ENCODE measurements around the gene RUVBL1.

The RUVBL1 gene

GRCh38 chr3:128113817-128114794 is 9.5 kb downstream of the RUVBL1 start:
- Mint-ChIP-seq H3K9me3 (no peaks in the 10 kb centered on the region), H3K4me3 (no peak overlapping the region), H3K27ac (peak overlapping the region; percentile 80), H3K36me3 (peaks cover 51% of the 10 kb centered on the region), H3K4me1 (peaks cover 40% of the 10 kb centered on the region), H3K27me3 (no peaks in the 10 kb centered on the region)
- CTCF ChIA-PET = interaction anchor here (1.4 to 2.8 kb wide), 2 partner anchors 9 to 19 kb away, joined by 4 to 11 read pairs; partner anchors contain the start of gene RUVBL1
- DNase-seq = no peak

DNA sequence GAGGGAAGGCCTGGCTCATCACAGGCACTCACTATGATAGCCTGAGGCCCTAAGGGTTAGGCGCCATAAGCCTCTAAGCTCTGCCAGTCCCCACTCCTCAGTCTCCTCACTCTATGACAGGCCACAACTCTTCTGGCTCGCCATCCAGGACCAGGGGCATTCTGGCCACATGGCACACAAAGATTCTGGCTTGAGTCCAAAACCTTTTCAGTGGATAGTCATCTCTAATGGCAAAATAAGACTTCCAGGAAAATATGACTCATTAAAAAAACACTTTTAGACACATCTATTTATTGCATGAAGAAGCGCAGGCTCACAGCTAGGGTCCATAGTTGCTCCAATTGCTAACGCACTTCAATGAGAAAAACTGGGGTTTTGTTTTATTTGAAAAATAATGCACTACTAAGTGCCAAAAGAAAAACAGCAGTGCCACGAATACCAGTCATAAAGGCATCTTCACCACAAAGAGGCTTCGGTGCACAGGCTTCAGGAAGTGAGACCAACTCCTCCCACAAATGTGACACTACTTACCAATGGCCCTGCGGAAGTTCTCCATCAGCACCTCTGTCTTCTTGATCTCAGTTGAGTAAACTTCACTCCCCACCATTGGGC is 11.1 kb downstream of the RUVBL1 start:
- DNase-seq = peak; percentile 56
- Mint-ChIP-seq H3K9me3 (no peaks in the 10 kb centered on the region), H3K27me3 (no peaks in the 10 kb centered on the region), H3K4me3 (no peak overlapping the region), H3K27ac (peak overlapping the region; percentile 92), H3K36me3 (peaks cover 48% of the 10 kb centered on the region), H3K4me1 (peaks cover 38% of the 10 kb centered on the region)
- CTCF ChIA-PET = interaction anchor here (0.7 to 2.8 kb wide), 4 partner anchors 11 to 21 kb away, joined by 3 to 11 read pairs (median 4); partner anchors contain the start of gene RUVBL1

- no peak overlapping the region for H3K27ac Mint-ChIP-seq
- H3K27me3 Mint-ChIP-seq = no peaks in the 10 kb centered on the region
- H3K36me3 Mint-ChIP-seq = peaks cover 49% of the 10 kb centered on the region
- no peak for DNase-seq
- CTCF ChIA-PET = interaction anchor here (1.0 to 1.8 kb wide), 3 partner anchors 8 to 22 kb away, joined by 3 to 12 read pairs (median 4); no protein-coding TSS in a partner anchor
- no peaks in the 10 kb centered on the region for H3K9me3 Mint-ChIP-seq
- peaks cover 38% of the 10 kb centered on the region for H3K4me1 Mint-ChIP-seq
- H3K4me3 Mint-ChIP-seq = no peak overlapping the region
Observed at GRCh38 chr3:128111147-128111546, 12.5 kb downstream of the RUVBL1 start.

DNA sequence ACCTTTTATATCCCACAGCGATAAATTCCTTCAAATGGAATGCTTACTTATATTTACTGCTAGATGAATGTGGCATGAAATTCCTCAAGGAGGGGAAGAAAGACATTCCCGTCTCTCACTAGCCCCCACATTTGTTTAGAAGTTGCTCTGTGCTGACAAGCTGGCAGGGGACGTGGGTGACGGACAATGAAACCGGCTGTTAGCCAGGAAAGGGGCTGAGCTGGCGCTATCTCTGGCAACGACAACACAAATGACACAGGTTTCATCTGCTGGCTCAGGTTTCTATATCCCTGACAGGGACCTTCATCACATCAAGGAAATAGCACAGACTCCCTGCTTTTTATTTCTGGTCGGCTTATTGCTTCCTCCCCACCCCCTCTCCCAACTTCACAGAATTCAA is 15.8 kb downstream of the RUVBL1 start:
- no peak for DNase-seq
- Mint-ChIP-seq H3K27ac (no peak overlapping the region), H3K4me1 (peaks cover 18% of the 10 kb centered on the region), H3K9me3 (no peaks in the 10 kb centered on the region), H3K27me3 (no peaks in the 10 kb centered on the region), H3K36me3 (peaks cover 47% of the 10 kb centered on the region), H3K4me3 (no peak overlapping the region)
- CTCF ChIA-PET = no interaction called here

DNA sequence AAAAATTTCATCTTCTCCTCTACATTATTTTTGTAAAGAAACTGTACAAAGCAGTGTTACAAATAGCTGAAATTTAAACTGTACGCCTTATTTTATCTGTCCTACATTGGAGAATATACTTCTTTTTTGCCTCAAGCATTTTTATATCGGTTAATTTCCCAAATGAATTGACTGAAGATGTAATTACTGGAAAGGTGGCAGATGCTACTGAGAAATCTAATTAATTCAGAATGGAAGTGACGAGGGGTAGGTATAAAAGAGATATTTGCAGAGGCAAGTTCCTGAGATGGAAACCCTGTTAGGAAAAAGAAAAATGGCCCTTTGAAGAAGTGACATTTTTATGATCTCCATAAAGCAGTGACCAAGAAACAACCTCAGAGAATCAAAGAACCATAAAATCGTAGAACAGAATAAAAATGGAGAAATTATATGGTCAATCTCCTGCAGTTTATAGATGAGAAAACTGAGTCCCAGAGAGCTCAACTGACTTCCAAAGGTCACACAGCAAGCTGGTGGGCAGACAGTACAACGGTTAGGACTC is 20.4 kb downstream of the RUVBL1 start:
- Mint-ChIP-seq H3K4me1 (no peaks in the 10 kb centered on the region), H3K36me3 (peaks cover 46% of the 10 kb centered on the region), H3K27ac (no peak overlapping the region), H3K27me3 (no peaks in the 10 kb centered on the region), H3K4me3 (no peak overlapping the region), H3K9me3 (no peaks in the 10 kb centered on the region)
- DNase-seq = no peak
- CTCF ChIA-PET = interaction anchor here (1.0 kb wide), 1 partner anchor 30 kb away, joined by 5 read pairs; no protein-coding TSS in a partner anchor

GRCh38 chr3:128100638-128101037 is 23.0 kb downstream of the RUVBL1 start:
- Mint-ChIP-seq H3K27me3 (no peaks in the 10 kb centered on the region), H3K27ac (no peak overlapping the region), H3K36me3 (peaks cover 54% of the 10 kb centered on the region), H3K4me1 (no peaks in the 10 kb centered on the region), H3K9me3 (no peaks in the 10 kb centered on the region), H3K4me3 (no peak overlapping the region)
- DNase-seq = no peak
- CTCF ChIA-PET = interaction anchor here (9.0 kb wide), 1 partner anchor 34 kb away, joined by 109 read pairs; no protein-coding TSS in a partner anchor

- DNase-seq = no peak
- Mint-ChIP-seq H3K27me3 (no peaks in the 10 kb centered on the region), H3K36me3 (peaks cover 58% of the 10 kb centered on the region), H3K4me3 (no peak overlapping the region), H3K9me3 (no peaks in the 10 kb centered on the region), H3K4me1 (peaks cover 3% of the 10 kb centered on the region), H3K27ac (no peak overlapping the region)
- CTCF ChIA-PET = interaction anchor here (9.0 kb wide), 1 partner anchor 34 kb away, joined by 109 read pairs; no protein-coding TSS in a partner anchor
Observed at GRCh38 chr3:128100161-128100560, 23.5 kb downstream of the RUVBL1 start.

DNA sequence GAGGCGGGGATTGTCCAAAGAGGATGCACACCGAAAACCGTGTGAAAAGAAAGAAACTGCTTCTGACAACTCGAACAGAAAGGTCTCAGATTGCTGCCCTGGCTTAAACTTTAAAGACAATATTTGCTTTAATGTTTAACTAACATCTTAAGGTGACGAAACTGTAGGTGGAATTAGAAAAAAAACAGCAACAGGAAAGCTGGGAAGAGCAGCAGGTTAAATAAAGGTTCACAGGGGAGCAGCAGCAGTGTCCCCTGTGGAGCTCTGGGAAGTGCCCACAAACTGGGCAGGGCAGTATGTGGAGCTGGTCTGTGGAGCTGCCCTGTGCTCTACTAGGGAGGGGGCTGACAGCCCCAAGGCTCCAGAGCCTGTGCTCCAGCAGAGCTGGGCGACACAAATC is 25.4 kb downstream of the RUVBL1 start:
- no peak overlapping the region for H3K4me3 Mint-ChIP-seq
- CTCF ChIA-PET = interaction anchor here (1.2 to 9.0 kb wide), 4 partner anchors 26 to 224 kb away, joined by 3 to 109 read pairs (median 4); no protein-coding TSS in a partner anchor
- no peaks in the 10 kb centered on the region for H3K9me3 Mint-ChIP-seq
- H3K36me3 Mint-ChIP-seq = peaks cover 54% of the 10 kb centered on the region
- DNase-seq = no peak
- H3K27me3 Mint-ChIP-seq = no peaks in the 10 kb centered on the region
- H3K4me1 Mint-ChIP-seq = peaks cover 14% of the 10 kb centered on the region
- no peak overlapping the region for H3K27ac Mint-ChIP-seq

GRCh38 chr3:128095222-128095703 is 28.3 kb downstream of the RUVBL1 start:
- Mint-ChIP-seq H3K4me1 (peaks cover 14% of the 10 kb centered on the region), H3K27me3 (no peaks in the 10 kb centered on the region), H3K4me3 (no peak overlapping the region), H3K36me3 (peaks cover 44% of the 10 kb centered on the region), H3K9me3 (no peaks in the 10 kb centered on the region), H3K27ac (no peak overlapping the region)
- DNase-seq = peak; percentile 87
- CTCF ChIA-PET = interaction anchor here (0.6 to 9.0 kb wide), 29 partner anchors 10 to 514 kb away, joined by 3 to 109 read pairs (median 4); partner anchors contain the start of gene RUVBL1

DNA sequence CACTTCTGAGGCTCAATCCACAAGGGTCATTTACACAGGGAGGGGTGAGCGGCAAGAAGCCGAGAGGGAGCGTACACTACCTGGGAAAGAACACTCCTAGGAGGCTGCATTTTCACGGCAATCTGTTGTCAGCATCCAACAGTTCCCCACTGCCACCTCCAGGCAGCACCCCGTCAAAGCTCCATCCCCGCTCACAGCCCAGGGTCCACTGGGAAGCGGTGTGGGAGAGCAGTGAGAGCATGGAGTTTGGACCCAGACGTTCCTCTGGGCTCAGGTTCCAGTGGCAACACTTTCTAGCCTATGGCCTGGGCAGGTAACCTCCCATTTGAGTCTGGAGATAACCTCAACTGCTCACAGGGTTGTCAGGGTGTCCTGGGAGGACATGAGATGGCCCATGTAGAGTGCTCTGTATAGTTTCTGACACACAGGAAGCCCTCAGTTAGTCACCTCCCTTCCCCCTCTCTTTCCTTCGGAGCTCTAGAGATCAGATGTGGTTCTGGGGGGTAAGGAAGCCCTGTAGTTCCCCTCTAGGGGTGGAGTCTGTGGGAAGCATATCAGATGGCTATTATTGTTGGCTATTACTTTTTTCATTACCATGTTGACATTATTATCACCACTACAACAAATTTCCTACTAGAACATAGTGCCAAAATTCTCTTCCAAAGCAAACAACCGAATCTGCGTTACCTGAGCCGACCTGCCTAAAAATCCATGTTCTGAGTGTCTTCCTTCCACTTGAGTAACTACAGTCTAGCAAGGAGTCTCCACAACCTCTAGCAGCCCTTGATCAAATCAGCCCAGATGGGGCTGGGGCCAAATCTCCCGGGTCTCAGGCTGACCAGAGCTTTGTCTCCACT is 29.1 kb downstream of the RUVBL1 start:
- DNase-seq = no peak
- Mint-ChIP-seq H3K27me3 (no peaks in the 10 kb centered on the region), H3K36me3 (peaks cover 40% of the 10 kb centered on the region), H3K27ac (peak overlapping the region; percentile 65), H3K4me3 (no peak overlapping the region), H3K9me3 (no peaks in the 10 kb centered on the region), H3K4me1 (peaks cover 14% of the 10 kb centered on the region)
- CTCF ChIA-PET = interaction anchor here (0.9 to 9.0 kb wide), 22 partner anchors 11 to 515 kb away, joined by 3 to 109 read pairs (median 4); partner anchors contain the start of gene RUVBL1

GRCh38 chr3:128091586-128091985 is 32.0 kb downstream of the RUVBL1 start:
- no peak for DNase-seq
- Mint-ChIP-seq H3K9me3 (no peaks in the 10 kb centered on the region), H3K36me3 (peaks cover 25% of the 10 kb centered on the region), H3K27ac (no peak overlapping the region), H3K4me1 (peaks cover 14% of the 10 kb centered on the region), H3K4me3 (no peak overlapping the region), H3K27me3 (no peaks in the 10 kb centered on the region)
- CTCF ChIA-PET = interaction anchor here (0.8 to 1.2 kb wide), 3 partner anchors 18 to 43 kb away, joined by 3 to 4 read pairs (median 4); no protein-coding TSS in a partner anchor

GRCh38 chr3:128089135-128089534 is 34.5 kb downstream of the RUVBL1 start:
- Mint-ChIP-seq H3K4me3 (no peak overlapping the region), H3K36me3 (peaks cover 22% of the 10 kb centered on the region), H3K27ac (no peak overlapping the region), H3K4me1 (peaks cover 2% of the 10 kb centered on the region), H3K9me3 (no peaks in the 10 kb centered on the region), H3K27me3 (no peaks in the 10 kb centered on the region)
- DNase-seq = no peak
- CTCF ChIA-PET = interaction anchor here (1.4 kb wide), 1 partner anchor 233 kb away, joined by 3 read pairs; no protein-coding TSS in a partner anchor

DNA sequence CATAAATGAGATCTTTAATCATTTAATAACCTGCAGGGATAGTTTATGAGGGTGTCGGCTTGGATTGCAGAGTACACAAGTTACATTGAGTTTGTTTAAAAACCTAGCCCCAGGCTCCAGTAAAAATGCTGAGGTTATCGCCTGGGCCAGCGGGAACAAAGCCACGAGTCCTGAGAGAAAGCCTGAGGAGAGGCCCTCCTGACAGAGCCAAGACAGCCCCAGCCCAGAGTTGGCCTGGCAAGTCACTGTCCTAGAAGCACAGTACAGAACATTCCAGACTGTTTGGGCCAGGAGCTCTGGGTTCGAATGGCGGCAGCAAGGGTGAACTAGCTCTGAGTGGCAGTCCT is 39.0 kb downstream of the RUVBL1 start:
- no peak for DNase-seq
- peaks cover 31% of the 10 kb centered on the region for H3K36me3 Mint-ChIP-seq
- H3K4me1 Mint-ChIP-seq = no peaks in the 10 kb centered on the region
- no peaks in the 10 kb centered on the region for H3K9me3 Mint-ChIP-seq
- H3K4me3 Mint-ChIP-seq = no peak overlapping the region
- peak overlapping the region; percentile 28 for H3K27ac Mint-ChIP-seq
- CTCF ChIA-PET = no interaction called here
- no peaks in the 10 kb centered on the region for H3K27me3 Mint-ChIP-seq
